Esophagus squamous epithelium (tissue), 4 donors: ENCODE data around the gene SYNPO2.

Experiments
- POLR2A ChIP-seq, 4 donors: fragments of 450-650 bp; IDR thresholded peaks; one replicate each; pipeline ENCODE4 v1.6.1; 2017; ENCODE audit warnings: antibody characterized with exemption in 4 of 4, mild to moderate bottlenecking in 4 of 4, moderate library complexity in 3 of 4
- TF ChIP-seq, protein P1 (sequence below), 6 experiments: fragments of 450-650 bp in 4 of 6; fragments of 200-600 bp in 2 of 6; sonication (generic) in 2 of 6; IDR thresholded peaks; one replicate each; pipeline ENCODE4 v1.5.1; 2016 to 2019; ENCODE audit warnings: antibody characterized with exemption in 6 of 6, mild to moderate bottlenecking in 4 of 6, moderate library complexity in 4 of 6

DNA sequence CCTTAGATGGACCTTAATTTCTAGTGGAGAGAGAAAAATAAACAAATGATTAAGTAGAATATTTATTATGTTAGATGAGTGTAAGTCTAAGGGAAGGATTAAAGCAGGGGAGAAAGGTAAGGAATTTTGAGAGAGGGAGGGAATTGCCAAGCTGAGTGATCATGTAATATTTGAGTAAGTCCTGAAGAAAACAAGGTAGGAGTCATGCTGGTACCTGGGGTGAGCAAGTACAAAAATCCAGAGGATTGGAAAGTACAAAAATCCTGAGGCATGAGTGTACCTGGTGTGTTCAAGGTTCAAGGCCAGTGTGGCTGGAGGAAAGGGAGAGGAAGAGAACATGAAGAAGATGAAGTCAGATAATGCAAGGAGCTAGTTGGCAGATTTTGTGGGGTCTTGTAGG, 159.8 kb downstream of the SYNPO2 start:
- TF ChIP-seq, protein P1, sequence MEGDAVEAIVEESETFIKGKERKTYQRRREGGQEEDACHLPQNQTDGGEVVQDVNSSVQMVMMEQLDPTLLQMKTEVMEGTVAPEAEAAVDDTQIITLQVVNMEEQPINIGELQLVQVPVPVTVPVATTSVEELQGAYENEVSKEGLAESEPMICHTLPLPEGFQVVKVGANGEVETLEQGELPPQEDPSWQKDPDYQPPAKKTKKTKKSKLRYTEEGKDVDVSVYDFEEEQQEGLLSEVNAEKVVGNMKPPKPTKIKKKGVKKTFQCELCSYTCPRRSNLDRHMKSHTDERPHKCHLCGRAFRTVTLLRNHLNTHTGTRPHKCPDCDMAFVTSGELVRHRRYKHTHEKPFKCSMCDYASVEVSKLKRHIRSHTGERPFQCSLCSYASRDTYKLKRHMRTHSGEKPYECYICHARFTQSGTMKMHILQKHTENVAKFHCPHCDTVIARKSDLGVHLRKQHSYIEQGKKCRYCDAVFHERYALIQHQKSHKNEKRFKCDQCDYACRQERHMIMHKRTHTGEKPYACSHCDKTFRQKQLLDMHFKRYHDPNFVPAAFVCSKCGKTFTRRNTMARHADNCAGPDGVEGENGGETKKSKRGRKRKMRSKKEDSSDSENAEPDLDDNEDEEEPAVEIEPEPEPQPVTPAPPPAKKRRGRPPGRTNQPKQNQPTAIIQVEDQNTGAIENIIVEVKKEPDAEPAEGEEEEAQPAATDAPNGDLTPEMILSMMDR (IDR thresholded peaks at IDR 0.05), result no peak
- no peak for TF ChIP-seq POLR2A (IDR thresholded peaks at IDR 0.05)
